MCF 10A (cell line): ENCODE measurements around the gene CTSA. TPM values are rescaled to one million over a fixed set of nuclear protein-coding genes. Genes with fewer than 3 reads are reported as not detected.
"Not testable (repeated sequence)": the region's sequence is repeated elsewhere in the genome, so short reads cannot be mapped to it uniquely, and the experiment has no call there.

Source experiments
- BruUV-seq: library from RNA; stranded (reverse); fragments of 400-500 nt; replicated peaks from 2 replicates; lab custom pipeline; 2021; lab: Mats Ljungman, UMichigan
- CTCF ChIA-PET: fragments of 300-600 bp; sonication (Branson Sonifier 250); formaldehyde crosslinking; extraction: SDS; loops from one replicate; lab custom pipeline; 2021; ENCODE audit warnings: antibody characterized with exemption, inconsistent platforms; lab: Yijun Ruan, JAX
- POLR2A ChIA-PET: fragments of 300-600, 350-650 bp; sonication (Branson Sonifier 250); formaldehyde crosslinking; extraction: SDS; loops from one replicate; lab custom pipeline; 2020; ENCODE audit warnings: antibody characterized with exemption, inconsistent platforms; lab: Yijun Ruan, JAX
- DNase-seq: peaks from one replicate; pipeline ENCODE4 v3.0.0-alpha.2; 2018; ENCODE audit not compliant: unreplicated experiment
- H3K27ac Mint-ChIP-seq: one replicate; pipeline ENCODE4 v1.8.0; 2022; ENCODE audit warnings: mild to moderate bottlenecking, low read depth, mixed read lengths; ENCODE audit not compliant: unreplicated experiment
- H3K27me3 Mint-ChIP-seq: one replicate; pipeline ENCODE4 v1.8.0; 2022; ENCODE audit warnings: mixed read lengths; ENCODE audit not compliant: insufficient read depth, unreplicated experiment
- H3K36me3 Mint-ChIP-seq: one replicate; pipeline ENCODE4 v1.8.0; 2022; ENCODE audit warnings: mild to moderate bottlenecking, moderate library complexity, mixed read lengths; ENCODE audit not compliant: insufficient read depth, unreplicated experiment
- H3K4me1 Mint-ChIP-seq: one replicate; pipeline ENCODE4 v1.8.0; 2022; ENCODE audit warnings: mixed read lengths; ENCODE audit not compliant: insufficient read depth, unreplicated experiment
- H3K4me3 Mint-ChIP-seq: one replicate; pipeline ENCODE4 v1.8.0; 2022; ENCODE audit warnings: mild to moderate bottlenecking, moderate library complexity, mixed read lengths; ENCODE audit not compliant: unreplicated experiment
- H3K9me3 Mint-ChIP-seq: one replicate; pipeline ENCODE4 v1.8.0; 2022; ENCODE audit warnings: mixed read lengths; ENCODE audit not compliant: unreplicated experiment
- intact Hi-C: fragments of 100-400 bp; cut with micrococcal nuclease; formaldehyde crosslinking; loops from 2 replicates; pipeline ENCODE4 v1.14.1; 2022
- total RNA-seq: library from RNA; stranded (reverse); gene quantifications from 2 replicates; pipeline ENCODE4 v1.2.3, GENCODE V29; 2022
- TF ChIP-seq, protein P1 (sequence below): fragments of 200-600 bp; IDR thresholded peaks from one replicate; pipeline ENCODE4 v1.8.0; 2022; ENCODE audit warnings: antibody characterized with exemption, mild to moderate bottlenecking; ENCODE audit not compliant: unreplicated experiment

Gene CTSA
- total RNA-seq, 1 experiment from 2014 or later, result 25.3 TPM

DNA sequence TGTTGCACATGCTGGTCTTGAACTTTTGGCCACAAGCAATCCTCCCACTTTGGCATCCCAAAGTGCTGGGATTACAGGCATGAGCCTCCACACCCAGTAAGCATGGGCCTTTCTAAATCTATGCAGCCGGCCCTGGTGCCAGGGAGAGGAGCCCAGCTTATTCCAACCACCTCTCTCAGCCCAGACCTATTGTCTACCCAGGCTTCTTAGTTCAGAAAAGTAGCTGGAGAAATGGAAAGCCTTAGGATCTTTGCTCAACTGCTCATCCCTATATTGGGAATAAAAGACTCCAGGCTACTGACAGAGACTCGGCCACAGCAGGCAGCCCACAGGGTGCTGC, 35.6 kb downstream of the CTSA start:
- TF ChIP-seq, protein P1, sequence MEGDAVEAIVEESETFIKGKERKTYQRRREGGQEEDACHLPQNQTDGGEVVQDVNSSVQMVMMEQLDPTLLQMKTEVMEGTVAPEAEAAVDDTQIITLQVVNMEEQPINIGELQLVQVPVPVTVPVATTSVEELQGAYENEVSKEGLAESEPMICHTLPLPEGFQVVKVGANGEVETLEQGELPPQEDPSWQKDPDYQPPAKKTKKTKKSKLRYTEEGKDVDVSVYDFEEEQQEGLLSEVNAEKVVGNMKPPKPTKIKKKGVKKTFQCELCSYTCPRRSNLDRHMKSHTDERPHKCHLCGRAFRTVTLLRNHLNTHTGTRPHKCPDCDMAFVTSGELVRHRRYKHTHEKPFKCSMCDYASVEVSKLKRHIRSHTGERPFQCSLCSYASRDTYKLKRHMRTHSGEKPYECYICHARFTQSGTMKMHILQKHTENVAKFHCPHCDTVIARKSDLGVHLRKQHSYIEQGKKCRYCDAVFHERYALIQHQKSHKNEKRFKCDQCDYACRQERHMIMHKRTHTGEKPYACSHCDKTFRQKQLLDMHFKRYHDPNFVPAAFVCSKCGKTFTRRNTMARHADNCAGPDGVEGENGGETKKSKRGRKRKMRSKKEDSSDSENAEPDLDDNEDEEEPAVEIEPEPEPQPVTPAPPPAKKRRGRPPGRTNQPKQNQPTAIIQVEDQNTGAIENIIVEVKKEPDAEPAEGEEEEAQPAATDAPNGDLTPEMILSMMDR, result no peak
- H3K4me3 Mint-ChIP-seq, result no peak overlapping the region
- no peak for DNase-seq
- intact Hi-C loops, result no loop called here
- peaks cover 5% of the 10 kb centered on the region for H3K4me1 Mint-ChIP-seq
- CTCF ChIA-PET, result interaction anchor here (0.7 to 1.4 kb wide), 3 partner anchors 34 to 43 kb away, joined by 3 to 5 read pairs (median 4); partner anchors contain the start of gene CTSA
- BruUV-seq, result no TSS peak
- no peak overlapping the region for H3K27ac Mint-ChIP-seq
- H3K27me3 Mint-ChIP-seq, result peaks cover 7% of the 10 kb centered on the region
- H3K36me3 Mint-ChIP-seq, result no peaks in the 10 kb centered on the region
- POLR2A ChIA-PET, result interaction anchor here (0.7 to 1.0 kb wide), 5 partner anchors 9 to 1328 kb away, joined by 3 to 4 read pairs (median 3); no protein-coding TSS in a partner anchor
- H3K9me3 Mint-ChIP-seq, result no peaks in the 10 kb centered on the region

DNA sequence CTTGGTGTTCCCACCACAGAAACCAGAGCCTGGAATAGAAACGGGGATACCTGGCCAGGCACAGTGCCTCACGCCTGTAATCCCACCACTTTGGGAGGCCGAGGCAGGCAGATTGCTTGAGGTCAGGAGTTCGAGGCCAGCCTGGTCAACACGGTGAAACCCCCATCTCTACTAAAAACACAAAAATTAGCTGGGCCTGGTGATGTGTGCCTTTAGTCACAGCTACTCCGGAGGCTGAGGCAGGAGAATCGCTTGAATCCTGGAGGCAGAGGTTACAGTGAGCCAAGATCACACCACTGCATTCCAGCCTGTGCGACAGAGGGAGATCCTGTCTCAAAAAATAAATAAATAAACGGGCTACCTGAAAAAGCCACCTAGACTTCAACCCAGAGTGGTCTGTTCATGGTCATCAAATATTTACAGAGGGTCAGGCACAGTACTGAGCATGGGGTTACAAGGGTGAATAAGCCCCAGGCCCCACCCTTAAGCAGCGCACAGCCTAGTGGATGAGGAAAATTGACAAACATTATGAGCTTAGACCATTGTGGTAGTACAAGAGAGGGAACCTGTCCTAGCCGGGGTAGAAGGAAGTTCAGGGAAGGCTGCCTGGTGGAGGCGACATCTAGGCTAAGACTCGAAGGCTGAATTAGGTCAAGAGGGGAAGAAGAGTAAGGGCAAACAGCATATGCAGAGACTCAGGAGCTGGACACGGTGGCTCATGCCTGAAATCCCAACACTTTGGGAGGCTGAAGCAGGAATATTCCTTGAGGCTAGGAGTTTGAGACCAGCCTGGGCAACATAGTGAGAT, 36.1 kb downstream of the CTSA start:
- Mint-ChIP-seq H3K9me3 (no peaks in the 10 kb centered on the region), H3K4me1 (peaks cover 5% of the 10 kb centered on the region), H3K27me3 (peaks cover 1% of the 10 kb centered on the region), H3K36me3 (peaks cover under 1% of the 10 kb centered on the region), H3K4me3 (no peak overlapping the region), H3K27ac (no peak overlapping the region)
- no TSS peak for BruUV-seq
- TF ChIP-seq, protein P1, result no peak
- intact Hi-C loops, result no loop called here
- POLR2A ChIA-PET, result interaction anchor here (0.6 to 1.3 kb wide), 7 partner anchors 10 to 1328 kb away, joined by 3 to 4 read pairs (median 3); no protein-coding TSS in a partner anchor
- DNase-seq, result no peak
- CTCF ChIA-PET, result interaction anchor here (0.6 to 1.4 kb wide), 8 partner anchors 12 to 141 kb away, joined by 3 to 4 read pairs (median 3); partner anchors contain the start of genes CTSA and ZSWIM1

DNA sequence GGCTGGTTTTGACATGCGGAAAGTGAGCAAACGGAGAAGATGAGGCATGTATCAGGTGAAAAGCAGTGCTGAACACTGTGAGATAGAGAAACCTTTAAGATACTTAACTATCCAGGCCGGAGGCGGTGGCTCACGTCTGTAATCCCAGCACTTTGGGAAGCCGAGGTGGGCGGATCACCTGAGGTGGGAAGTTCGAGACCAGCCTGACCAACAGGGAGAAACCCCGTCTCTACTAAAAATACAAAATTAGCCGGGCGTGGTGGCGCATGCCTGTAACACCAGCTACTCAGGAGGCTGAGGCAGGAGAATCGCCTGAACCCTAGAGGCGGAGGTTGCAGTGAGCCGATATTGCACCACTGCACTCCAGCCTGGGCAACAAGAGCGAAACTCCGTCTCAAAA, 40.5 kb downstream of the CTSA start:
- H3K4me1 Mint-ChIP-seq, DNase-seq, H3K27ac Mint-ChIP-seq, H3K4me3 Mint-ChIP-seq, H3K9me3 Mint-ChIP-seq, BruUV-seq, H3K27me3 Mint-ChIP-seq: not testable (repeated sequence)
- CTCF ChIA-PET, result interaction anchor here (0.7 to 0.9 kb wide), 2 partner anchors 39 to 40 kb away, joined by 3 to 4 read pairs; no protein-coding TSS in a partner anchor
- POLR2A ChIA-PET, result interaction anchor here (3.9 kb wide), 1 partner anchor 153 kb away, joined by 18 read pairs; no protein-coding TSS in a partner anchor
- intact Hi-C loops, result loop anchor here (10.0 kb wide), 1 partner anchor 137 kb away; the partner anchor contains the start of genes DNTTIP1 and WFDC3
- H3K36me3 Mint-ChIP-seq, result peaks cover 16% of the 10 kb centered on the region

DNA sequence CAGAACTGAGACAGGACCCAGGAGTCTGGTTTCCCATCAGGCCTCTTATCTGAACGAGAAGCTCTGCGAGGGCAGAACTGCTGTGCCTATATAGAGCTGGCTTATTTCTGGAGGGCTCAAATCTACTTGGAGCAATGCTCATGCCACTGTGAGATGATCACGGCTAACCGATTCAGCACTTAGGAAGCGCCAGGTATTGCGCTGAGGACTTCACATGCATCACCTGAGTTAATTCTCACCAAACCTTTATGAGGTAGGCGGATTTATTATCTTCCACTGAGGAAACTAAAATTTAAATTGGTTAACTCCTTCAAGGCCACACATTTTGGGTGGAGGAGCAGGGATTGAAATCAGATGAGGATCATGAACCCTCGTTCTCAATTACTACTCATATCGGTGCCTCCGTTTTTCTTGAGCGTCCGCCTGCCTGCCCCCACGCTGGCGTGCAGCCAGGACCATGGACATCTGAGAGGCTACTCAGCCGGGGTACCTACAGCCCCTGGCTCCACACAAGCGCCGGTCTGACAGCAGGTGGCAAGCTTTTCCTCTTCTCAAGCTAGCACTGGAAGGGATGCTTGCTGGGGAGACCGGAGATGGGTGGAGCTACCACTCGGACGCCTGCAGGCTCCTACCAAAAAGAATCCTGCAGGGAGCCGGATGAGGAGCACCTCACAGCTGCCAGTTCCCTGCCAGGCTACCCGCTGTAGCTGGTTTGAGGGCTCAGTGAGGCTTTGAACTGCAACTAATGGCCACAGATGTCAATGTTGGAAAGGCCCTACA, 42.3 kb downstream of the CTSA start:
- Mint-ChIP-seq H3K36me3 (peaks cover 20% of the 10 kb centered on the region), H3K4me3 (peak overlapping the region; percentile 94), H3K27me3 (no peaks in the 10 kb centered on the region), H3K4me1 (no peaks in the 10 kb centered on the region), H3K27ac (peak overlapping the region; percentile 16), H3K9me3 (no peaks in the 10 kb centered on the region)
- TF ChIP-seq, protein P1, result peak; percentile 39
- no TSS peak for BruUV-seq
- peak; percentile 81 for DNase-seq
- ChIA-PET POLR2A (interaction anchor here (0.6 to 6.6 kb wide), 24 partner anchors 9 to 576 kb away, joined by 3 to 123 read pairs (median 18); partner anchors contain the start of genes ACOT8, CTSA, DNTTIP1 and NEURL2), CTCF (interaction anchor here (0.6 to 2.4 kb wide), 18 partner anchors 9 to 413 kb away, joined by 3 to 10 read pairs (median 4); partner anchors contain the start of genes CTSA, NEURL2 and ZSWIM1)
- intact Hi-C loops, result loop anchor here (2.0 to 10.0 kb wide), 4 partner anchors 29 to 139 kb away; partner anchors contain the start of genes ACOT8, DNTTIP1, WFDC3 and ZSWIM3
